ENCODE results near the gene SLC10A7.
"Not testable (repeated sequence)": the region's sequence is repeated elsewhere in the genome, so short reads cannot be mapped to it uniquely, and the experiment has no call there.

Gene SLC10A7

GRCh38 chr4:146437778-146438177 is 84.0 kb downstream of the SLC10A7 start:
- no peak for DNase-seq

GRCh38 chr4:146436423-146437162 is 85.1 kb downstream of the SLC10A7 start:
- no peak for DNase-seq

GRCh38 chr4:146435962-146436361 is 85.8 kb downstream of the SLC10A7 start:
- no peak for DNase-seq

GRCh38 chr4:146432065-146432464 is 89.7 kb downstream of the SLC10A7 start:
- no peak for DNase-seq

GRCh38 chr4:146428298-146428697 is 93.4 kb downstream of the SLC10A7 start:
- DNase-seq, result no peak

GRCh38 chr4:146417822-146418221 is 103.9 kb downstream of the SLC10A7 start:
- no peak for DNase-seq

GRCh38 chr4:146415829-146416228 is 105.9 kb downstream of the SLC10A7 start:
- DNase-seq, result no peak

- DNase-seq, result no peak
These were observed 114.1 kb downstream of the SLC10A7 start for GRCh38 chr4:146407669-146408084.

- no peak for DNase-seq
These were observed 114.5 kb downstream of the SLC10A7 start for GRCh38 chr4:146407257-146407656.

GRCh38 chr4:146401274-146401673 is 120.5 kb downstream of the SLC10A7 start:
- no peak for DNase-seq

- no peak for DNase-seq
These were observed 122.8 kb downstream of the SLC10A7 start for GRCh38 chr4:146398896-146399445.

GRCh38 chr4:146398404-146398803 is 123.3 kb downstream of the SLC10A7 start:
- DNase-seq, result no peak

- DNase-seq, result no peak
These were observed 132.2 kb downstream of the SLC10A7 start for GRCh38 chr4:146389561-146389960.

GRCh38 chr4:146382194-146382593 is 139.5 kb downstream of the SLC10A7 start:
- no peak for DNase-seq

- DNase-seq, result no peak
These were observed 140.4 kb downstream of the SLC10A7 start for GRCh38 chr4:146381263-146381872.

GRCh38 chr4:146379744-146380143 is 142.0 kb downstream of the SLC10A7 start:
- no peak for DNase-seq

GRCh38 chr4:146371812-146372211 is 149.9 kb downstream of the SLC10A7 start:
- no peak for DNase-seq

GRCh38 chr4:146370841-146371240 is 150.9 kb downstream of the SLC10A7 start:
- no peak for DNase-seq

- DNase-seq, result no peak
These were observed 152.3 kb downstream of the SLC10A7 start for GRCh38 chr4:146369446-146369845.

- DNase-seq, result no peak
These were observed 153.5 kb downstream of the SLC10A7 start for GRCh38 chr4:146368209-146368608.

GRCh38 chr4:146367347-146367746 is 154.4 kb downstream of the SLC10A7 start:
- DNase-seq, result no peak

- no peak for DNase-seq
These were observed 162.0 kb downstream of the SLC10A7 start for GRCh38 chr4:146359771-146360170.

GRCh38 chr4:146350114-146350513 is 171.6 kb downstream of the SLC10A7 start:
- DNase-seq, result not testable (repeated sequence)

GRCh38 chr4:146349306-146349705 is 172.4 kb downstream of the SLC10A7 start:
- no peak for DNase-seq

Measured in stimulated activated CD4-positive, alpha-beta T cell treated with anti-CD3 and anti-CD28 coated beads, Interleukin-2, amount 100 ng/mL, for 48 hours (primary cell).